Activated T-helper 1 cell treated with Interleukin-2 at 50 U/mL for 16 hours (primary cell): ENCODE measurements around the gene ZFPM1.

Experiments used
- DNase-seq: peaks from one replicate; pipeline ENCODE4 v3.0.0-alpha.2; 2020; ENCODE audit warnings: low read depth

The ZFPM1 gene

DNA sequence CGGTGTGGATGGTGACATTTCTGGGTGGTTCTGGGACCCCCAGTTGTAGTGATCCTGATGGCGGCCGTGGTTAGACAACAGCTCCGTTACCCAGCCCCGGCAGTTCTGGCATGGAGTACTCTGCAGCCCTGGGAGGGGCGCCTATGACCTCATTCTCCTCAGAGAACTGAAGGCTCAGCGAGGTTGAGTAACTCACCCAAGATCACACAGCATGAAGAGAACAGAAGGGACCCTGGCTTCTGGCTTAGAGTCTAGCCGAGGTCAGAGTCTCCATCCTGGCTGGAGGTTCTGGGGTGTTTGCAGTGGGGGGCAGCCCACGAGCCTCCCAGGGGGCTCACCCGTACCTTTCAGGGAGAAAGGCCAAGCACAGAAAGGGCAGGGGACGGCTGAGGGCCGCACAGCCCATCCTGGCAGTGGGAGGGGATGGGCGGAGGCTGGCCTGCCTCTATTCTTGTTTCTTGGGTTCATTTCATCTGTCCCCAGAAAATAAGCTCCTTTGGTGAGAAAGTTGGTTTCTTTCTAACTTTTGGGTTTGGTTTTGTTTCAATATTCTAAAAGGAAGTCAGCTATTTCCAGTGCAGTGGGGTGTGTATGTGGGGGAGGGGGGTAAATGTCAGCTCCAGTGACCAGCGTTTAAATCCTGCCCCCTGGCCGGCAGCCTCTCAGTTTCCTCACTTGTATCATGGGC lies 13.2 kb downstream of the ZFPM1 start:
- DNase-seq: no peak

DNA sequence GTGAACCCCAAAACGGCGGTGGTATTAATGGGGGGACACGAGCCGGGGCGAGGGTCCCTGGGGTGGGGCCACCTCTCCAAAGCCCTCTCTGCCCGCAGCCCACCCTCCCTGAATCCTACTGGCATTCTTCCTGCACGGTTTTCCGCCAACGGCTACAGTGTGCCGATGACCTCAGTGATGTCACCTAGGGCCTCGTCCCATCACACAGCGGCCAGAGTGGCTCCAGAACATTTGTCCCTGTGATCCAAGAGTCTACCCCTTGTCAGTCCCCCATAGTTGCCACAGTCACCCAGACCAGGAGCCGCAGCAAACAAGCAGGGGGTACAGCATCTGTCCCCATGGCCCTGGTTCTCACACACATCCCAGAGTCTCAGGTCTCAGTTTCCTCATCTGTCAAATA lies 13.9 kb downstream of the ZFPM1 start:
- DNase-seq: no peak

DNA sequence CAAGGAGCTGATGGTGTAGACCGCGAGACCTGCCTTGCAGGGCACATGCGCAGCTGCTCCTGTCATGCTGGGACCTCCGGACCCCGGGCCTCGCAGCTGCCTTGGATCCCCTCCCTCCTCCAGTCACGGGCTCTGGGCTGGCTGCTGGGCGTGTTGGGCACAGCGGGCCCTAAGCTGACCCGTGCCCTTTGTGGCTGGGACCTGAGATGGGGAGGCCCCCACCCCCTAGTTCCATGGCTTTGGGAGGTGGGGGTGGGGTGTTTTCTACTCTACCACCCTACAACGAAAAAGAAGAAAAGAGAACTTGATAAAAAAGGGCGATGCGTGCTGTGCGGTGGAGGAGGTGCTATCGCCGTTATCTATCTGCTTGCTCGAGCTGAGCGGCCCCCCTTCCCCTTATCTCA lies 14.5 kb downstream of the ZFPM1 start:
- no peak for DNase-seq

DNA sequence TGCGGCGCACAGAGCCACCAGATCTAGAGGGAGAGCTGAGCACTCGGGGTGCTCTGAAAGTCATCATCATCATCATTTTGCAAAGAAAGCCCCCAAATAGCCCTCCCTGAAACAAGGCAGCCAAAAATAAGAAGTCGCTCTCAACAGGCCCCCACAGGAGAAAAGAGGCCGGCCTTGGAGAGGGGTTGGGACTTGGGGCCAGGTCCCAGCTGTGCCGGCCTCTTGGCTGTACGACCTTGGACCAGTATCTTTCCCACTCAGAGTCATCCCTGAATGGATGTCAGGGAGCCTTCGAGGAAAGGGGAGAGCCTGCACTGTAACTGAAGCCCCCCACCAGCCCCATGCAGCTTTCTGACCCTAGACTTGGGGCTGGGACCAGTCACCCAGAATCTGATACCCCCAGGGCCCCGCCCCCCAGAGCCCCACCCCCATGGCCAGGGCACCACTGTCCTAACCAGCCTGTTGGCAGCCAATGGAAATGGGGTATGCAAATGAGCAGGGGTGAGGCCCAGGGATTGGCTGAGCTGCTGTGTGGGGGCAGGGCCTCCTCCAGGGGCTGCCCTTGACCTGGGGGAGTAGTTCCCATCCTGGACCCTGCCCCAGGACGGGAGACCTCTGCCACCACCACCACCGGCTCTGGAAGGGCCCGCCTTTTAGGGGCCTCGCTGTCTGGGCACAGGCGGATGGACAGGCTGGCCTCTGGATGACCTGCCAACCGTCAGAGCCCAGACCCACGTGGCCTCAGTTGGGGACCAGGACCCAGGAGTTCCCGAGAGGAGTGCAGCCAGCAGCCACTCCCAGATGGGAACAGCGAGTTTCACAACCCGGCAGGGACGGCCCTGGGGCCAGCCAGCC lies 15.4 kb downstream of the ZFPM1 start:
- no peak for DNase-seq

DNA sequence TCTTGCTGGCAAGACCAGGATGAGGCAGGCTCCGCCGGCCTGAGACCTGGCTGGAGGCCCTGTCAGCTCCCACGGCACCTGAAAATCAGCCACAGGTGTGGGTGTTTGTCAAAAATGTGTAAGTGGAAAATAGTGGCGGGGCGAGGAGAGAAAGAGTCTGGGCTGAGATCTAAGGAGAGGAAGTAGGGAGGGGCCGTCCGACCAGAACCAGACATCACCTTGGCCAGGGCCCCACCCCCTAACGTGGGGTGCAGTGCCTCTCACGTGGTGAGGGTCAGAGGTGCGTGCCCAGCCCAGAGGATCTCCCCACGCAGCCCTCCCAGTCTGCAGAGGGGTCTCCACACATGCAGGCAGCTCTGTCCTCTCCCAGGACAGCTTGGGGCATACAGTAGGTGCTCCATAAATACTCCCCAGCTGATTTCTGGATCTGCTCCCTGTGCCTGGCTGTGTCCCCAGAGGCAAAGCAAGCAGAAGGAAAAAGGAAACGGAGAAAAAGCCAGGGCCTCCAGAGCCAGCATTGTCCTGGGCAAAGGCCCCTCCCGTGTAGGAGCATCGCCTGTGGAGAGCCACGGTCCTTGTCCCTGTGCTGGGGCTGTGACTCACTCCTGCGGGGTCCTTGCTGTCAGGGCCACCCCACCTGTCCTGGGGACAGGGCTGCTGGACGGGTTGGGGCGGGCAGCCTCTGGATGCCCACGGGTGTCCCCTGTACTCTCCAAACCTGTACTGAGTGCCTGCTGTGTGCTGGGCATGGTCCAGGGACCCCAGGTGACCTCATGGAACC lies 16.7 kb downstream of the ZFPM1 start:
- peak; percentile 35 for DNase-seq

DNA sequence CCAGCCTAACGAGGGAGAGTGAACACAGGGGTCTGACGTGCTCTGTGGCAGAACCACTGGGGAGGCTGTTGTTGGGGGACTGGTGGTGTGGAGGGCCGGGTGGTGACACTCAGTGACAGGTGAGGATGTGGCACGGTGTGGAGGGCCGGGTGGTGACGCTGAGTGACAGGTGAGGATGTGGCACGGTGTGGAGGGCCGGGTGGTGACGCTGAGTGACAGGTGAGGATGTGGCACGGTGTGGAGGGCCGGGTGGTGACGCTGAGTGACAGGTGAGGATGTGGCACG lies 17.3 kb downstream of the ZFPM1 start:
- DNase-seq: peak; percentile 19

DNA sequence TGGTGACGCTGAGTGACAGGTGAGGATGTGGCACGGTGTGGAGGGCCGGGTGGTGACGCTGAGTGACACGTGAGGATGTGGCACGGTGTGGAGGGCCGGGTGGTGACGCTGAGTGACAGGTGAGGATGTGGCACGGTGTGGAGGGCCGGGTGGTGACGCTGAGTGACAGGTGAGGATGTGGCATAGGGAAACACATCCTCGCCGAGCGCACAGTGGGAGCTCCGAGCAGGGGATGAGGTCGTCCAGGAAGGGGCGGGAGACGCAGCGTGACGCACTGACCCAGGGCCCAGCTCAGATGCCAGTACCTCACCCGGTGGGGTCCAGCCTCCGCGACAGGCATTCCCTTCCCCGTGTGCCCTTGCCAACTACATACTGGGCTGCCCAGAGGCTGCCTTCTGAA lies 17.6 kb downstream of the ZFPM1 start:
- DNase-seq: peak; percentile 28

DNA sequence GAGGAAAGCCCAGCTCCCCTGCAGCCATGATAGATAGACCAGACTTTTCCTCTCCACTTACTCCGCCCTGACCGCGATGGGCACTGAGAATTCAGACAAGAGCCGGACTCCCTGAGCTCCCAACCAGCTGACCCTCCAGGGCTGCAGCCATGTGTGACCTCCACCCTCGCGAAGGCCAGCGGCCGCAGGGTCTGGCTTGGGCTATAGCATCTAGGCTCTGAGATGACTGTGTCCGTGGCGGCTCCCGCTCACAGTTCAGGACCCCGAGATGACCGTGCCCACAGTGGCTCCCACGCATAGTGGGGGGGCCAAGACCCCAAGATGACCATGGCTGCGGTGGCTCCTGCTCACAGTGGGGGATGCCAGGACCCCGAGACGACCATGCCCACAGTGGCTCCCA lies 18.0 kb downstream of the ZFPM1 start:
- DNase-seq: no peak

DNA sequence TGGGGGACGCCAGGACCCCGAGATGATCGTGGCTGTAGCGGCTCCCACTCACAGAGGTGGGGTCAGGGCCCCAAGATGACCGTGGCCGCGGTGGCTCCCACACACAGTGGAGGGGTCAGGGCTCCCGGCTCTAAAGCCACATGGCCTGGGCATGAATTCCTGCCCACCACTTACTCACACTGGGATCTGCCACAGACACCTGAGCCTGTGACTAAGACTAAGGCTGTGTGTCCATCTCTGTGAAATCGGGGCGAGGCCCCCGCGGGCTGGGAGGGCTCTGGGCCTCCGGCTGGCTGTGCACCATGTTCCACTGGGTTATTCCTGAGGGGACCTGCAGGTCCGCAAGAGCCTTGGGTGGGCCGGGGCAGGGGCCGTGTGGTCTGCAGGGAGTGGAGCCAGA lies 18.5 kb downstream of the ZFPM1 start:
- DNase-seq: no peak

DNA sequence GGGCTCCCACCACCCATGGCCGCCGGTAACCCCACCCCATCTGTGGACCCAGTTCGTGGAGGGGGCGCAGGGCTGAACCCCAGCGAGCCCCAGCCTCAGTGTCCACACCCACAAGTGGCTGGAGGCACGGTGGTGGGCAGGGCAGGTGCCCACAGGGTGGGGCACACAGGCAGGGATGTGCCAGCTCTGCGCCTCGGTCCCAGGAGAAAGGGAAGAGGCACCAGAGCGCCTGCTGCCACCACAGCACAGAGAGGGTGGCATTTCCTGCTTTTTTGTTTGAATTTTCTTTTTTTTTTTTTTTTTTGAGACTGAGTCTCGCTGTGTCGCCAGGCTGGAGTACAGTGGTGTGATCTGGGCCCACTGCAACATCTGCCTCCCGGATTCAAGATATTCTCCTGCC lies 19.0 kb downstream of the ZFPM1 start:
- DNase-seq: no peak

DNA sequence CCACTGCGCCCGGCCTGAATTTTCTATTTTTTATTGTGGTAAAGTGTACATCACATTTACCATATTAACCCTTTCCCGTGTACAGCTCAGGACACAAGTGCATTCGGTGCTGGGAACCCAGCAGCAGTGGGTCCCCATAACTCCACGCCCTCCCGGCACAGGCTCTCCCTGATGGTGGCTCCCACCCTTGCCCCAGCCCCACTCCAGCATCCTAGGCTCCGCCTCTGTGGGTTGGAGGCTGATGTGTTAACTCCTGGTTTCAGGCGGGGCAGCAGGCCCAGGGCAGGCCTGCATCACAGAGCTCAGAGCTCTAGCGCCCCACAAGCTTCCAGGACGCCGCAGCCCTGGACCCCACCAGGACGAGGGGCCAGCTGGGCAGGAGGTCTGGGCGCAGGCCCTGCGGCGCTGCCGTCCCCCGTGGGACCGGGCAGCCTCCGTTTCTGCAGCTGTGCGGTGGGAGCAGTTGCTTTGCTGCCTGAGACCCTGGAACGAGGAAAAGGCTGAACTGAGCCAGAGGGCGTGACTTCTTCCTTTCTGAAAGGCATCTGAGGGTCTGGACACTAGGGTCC lies 19.6 kb downstream of the ZFPM1 start:
- DNase-seq: no peak

DNA sequence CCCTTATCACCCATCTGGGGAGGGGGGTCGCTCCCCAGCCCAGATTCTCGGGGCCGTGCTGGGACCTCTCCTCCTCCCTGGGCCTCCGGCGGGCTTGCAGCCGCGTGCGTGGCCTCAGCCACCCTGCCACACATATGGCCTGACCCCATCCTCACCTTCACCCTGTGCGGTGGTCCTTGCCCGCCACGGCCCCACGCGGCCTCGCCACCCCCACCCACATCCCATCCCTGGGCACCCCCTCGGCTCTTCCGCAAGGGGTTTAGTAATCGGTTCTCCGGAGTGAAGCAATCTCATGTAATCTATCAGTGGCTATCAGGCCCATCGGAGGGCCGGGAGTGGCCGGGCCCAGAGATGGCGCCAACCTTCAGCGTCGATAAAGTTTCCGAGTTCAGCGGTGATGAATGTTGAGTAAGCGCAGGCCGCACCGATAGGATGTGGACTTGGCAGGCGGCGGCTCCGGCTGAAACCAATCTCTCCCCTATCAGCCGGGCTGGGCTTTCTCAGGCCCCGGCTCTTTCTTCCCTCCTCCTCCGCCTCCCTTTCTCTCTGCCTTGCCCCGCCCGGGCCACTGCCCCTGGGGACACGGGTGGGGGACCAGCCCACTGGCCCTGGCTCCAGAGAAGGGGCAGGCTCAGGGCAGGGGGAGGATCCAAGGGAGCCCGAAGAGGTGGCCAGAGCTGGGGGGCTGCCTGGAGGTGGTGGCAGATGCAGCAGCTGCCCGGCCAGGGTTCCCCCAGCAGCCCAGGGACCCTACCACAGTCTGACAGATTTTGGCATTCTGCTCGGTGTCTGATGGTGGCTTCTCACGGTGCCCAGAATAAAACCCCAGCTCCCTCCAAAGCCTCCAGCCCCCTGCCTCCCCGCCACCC lies 20.8 kb downstream of the ZFPM1 start:
- no peak for DNase-seq

DNA sequence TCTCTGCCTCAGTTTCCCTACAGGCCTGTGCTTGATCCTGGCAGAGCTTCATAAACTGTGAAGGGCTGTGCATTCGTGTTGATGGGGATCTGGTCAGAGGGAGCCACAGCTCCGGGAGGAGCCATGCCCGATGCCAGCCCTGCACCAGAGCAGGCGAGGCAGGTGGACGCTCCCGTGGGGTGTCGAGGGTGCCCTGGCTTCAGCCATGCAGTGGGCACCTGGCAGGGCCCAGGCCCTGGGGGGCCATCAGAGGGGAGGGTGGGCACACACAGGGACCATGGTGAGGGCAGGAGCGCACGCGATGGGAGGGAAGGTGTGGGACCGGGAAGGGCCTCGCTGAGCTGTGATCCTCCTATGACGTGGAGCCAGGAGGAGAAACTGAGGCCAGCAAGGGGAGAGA lies 22.0 kb downstream of the ZFPM1 start:
- DNase-seq: no peak

DNA sequence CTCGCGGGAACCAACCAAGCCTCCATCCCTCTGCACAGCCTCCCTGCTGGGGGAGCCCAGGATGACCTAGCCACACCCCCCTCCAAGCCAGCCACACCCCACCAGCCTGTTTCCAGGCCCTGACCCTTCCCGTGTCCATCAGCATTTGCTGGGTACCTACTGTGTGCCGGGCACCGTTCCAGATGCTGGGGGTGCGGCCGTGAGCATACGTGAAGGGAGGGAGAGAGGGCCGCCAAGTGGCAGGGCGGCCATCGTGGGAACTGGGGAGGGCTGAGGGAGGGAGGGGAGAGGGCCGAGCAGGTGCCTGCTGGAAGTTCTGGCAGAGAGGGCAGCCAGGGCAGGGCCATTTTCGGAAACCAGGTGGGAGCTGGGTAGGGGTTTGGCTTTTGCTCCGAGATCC lies 23.1 kb downstream of the ZFPM1 start:
- DNase-seq: no peak

DNA sequence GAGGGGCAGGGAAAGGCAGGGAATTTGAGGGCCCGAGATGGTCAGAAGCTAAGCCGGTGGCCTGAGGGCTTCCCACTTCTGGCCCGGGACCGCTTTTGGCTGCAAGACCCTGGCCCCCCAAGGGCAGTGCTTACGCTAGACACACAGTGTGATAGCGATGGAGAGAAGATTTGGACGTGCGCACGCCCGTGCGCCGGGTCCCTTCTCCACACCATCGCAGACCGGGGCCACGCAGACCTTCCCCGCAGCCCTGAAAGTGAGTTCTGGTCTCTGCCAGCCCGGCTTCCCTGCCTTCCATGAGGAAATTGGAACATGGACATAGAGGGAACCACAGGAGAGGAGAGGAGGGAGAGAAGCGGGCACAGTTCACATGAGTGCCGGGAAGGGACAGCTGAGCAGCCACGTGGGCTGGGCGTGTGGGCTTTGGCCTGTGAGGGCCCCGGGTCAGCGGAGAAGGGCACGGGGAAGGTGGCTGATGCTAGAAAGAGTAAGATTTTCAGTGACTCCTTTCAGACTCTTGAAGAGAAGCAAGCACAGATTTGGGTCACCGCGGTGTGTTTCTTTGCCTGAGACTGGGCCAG lies 23.8 kb downstream of the ZFPM1 start:
- no peak for DNase-seq

DNA sequence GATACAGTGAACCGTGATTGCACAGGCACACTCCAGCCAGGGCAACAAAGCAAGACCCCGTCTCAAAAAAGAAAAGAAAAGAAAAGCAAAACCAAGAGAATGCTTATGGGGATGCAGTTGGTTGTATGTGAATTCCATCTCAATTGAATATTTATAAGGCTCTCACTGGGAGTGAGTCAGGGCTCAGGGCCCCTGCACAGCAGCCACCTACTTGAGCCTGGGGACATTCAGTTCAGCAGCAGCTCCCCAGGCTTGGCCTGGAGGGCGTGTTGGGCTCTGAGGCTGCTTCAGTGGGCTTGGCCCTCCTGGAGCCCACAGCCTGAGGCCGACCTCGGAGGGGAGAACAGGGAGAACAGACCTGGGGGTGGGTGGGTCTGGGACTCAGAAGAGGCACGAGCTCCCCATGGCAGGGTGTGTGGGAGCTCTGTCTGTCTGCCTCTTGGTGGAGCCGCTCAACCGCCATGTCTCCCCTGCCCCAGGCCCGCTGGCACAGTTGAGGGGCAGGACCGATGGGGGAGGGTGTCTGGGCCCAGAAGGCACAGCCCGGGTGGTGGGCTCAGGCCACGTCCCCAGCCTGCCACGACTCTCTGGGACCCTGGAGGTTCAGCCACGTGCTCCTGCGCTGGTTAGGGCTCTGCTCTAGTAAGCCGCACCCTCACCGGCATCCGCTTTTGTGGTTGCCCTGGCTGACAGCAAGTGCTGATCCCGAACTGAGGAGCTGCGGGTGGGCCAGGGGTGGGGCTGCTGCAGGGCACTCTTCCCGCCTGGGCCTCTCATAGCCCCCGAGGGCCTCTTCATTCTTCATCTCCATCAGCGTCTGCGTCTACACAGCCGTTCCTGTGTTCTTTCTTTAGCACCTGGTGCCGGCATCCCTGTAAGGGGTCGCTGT lies 24.8 kb downstream of the ZFPM1 start:
- DNase-seq: no peak

DNA sequence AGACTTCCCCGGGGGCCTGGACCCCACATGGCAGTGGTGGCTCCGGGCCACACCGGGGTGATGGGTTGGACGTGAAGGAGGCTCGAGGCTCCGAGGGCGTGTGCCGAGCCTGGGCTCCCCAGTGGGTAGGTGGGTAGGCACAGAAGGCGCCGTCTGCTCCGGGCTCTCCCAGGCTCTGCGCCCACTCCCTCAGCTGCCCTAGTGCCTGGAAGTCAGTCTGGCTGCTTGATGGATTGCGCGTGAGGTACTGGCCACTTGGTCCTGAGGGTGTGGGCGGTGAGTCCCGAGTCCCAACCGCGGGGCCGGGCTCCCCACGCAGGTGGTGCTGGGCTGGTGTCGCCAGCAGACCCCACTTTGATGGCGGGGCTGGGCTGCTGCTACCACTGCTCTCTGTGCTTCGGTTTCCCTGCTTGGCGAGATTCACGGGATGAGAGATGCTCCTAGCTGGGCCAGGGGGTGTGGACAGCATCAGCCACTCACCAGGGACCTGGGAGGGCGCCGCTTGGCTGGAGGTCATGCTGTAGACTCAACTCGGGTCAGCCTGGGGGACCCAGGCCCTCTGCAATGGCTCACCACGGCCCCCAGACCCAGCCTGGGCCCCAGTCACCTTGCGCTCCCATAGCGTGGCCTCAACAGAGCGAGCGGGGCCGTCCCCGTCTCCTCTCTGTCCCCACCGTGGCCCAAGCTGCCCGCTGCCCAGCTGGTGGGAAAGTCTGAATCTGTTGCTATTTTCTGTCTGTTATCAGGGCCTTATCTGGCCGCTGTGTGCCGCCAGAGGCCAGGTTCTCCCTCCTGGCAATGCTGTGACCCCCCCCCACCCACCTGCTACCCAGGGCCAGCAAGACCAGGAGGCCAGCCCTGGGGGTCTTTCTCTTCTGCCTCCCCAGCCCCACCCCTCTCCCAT lies 26.1 kb downstream of the ZFPM1 start:
- DNase-seq: no peak

DNA sequence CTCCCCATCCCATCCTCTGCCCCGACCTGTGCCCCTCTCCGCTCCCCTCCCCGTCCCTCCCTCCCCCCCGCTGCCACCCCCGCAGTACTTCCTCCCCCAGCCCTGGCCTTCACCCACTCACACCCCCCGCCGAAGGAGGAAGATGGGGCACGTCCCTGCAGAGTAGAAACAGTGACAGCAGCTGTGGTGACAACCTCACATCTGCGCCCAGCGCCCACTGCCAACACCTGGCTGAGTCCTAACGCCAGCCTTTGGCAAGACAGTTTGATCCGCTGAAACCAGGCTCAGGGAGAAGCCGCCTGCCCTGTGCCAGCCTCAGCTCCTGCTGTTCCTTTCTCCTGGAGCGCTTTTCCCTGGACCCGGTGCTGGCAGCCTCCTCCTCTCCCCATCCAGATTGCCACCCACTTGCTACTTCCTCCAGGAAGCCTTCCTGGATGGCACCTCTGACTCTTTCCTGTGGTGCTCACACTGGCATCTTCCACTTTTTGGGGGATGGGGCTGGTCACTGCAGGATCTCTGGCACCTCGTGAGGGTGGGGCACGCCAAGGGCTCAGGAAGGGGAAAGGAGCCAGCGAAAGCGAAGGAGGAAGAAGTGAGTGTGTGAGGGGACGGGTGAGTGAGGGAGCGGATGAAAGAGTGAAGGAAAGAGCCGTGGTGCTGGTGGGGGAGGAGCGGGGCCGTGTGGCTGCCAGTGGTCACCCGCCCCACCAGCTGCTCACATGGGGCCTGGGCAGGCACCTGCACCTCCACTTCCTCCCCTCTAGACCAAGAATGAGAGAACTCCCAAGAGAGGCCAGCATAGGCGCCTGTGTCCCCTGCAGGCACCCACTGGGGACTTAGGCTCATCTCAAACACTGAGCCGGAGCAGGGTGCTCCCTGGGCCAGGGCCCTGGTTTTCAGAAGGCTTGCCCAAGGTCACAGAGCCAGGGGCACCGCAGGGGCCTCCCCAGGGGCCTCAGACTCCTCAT lies 27.0 kb downstream of the ZFPM1 start:
- DNase-seq: no peak
